NCI-H774 (cell line): ENCODE data around the gene PLA2G10.
"Not testable (repeated sequence)": the region's sequence is repeated elsewhere in the genome, so short reads cannot be mapped to it uniquely, and the experiment has no call there.

Experiments
- DNase-seq: peaks from one replicate; lab custom pipeline; 2025; lab: John Stamatoyannopoulos, UW

The PLA2G10 gene

DNA sequence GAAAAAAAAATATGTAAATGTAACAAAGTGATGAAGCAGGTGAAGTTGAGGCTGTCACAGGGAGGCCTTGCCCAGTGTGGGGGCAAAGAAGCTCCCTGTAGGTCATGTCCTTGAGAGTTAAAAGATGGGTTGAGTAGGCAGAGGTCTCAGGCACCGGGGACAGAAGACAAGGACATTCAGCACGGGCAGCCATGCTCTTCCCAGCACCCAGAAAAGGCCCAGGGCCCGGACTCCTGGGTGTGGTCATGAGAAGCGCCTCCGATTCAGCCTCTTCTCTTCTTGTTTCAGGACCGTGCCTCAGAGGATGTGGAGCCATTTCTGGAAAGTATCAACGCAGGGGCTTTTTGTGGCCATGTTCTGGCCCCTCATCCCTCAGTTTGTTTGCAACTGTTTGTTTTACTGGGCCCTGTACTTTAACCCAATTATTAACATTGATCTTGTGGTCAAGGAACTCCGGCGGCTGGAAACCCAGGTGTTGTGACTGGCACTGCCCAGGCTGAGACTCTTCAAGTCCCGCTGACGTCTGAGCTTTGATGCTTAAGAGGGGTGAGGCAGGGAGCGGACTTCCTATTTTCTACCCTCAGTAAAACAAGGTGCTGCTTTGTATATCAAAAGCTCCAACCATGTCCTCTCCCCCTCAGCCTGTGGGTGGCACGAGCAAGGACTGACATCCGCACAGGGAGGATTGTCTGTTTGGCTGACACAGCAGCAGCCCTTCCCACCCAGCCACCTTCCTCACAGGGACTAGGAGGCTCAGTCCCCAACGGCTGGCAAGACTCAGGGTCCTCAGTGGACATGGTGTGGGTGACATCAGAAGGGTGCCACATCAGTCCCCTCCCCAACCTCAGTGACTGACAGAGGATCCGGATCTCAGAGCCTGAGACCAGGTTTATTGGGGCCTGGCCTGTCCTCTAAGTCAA, 26.5 kb downstream of the PLA2G10 start:
- no peak for DNase-seq

DNA sequence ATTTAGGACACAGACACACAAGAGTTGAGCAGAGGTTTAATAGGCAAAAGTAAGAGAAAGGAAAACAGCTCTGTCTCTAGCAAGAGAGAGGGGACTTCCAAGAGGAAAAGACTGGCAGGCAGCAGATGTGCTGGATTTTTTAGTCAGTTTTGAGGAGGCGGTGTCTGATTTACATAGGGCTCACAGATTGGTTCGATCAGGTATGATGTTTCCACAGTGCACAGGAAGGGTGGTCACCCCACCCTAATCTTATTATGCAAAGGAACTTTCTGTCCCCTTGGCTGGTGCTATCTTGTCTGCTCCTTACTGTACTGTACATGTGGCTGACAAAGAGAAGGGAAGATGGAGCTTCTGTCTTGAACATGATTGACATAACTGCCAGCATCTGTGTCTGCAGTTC, 36.0 kb downstream of the PLA2G10 start:
- DNase-seq, result no peak

DNA sequence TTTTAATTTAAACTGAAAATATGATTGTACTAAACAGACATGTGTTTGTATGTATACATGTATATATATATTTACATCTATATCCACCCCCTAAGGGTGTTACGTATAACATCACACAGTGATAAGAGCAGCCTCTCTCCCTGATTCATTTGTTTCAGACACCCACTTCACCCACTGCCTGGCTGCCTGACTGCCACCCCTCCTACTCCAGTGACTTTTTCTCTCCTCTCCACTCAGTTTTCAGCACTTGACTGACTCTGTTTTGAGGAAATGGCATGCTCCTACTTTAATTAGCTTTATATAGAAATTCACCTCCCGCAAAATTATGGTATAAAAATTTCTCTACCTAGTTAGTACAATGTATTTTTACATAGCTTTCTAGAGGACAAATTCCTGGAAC, 41.4 kb downstream of the PLA2G10 start:
- DNase-seq, result no peak

- no peak for DNase-seq
Measured at GRCh38 chr16:14650629-14651028, 43.5 kb downstream of the PLA2G10 start.

- no peak for DNase-seq
Measured at GRCh38 chr16:14649816-14650215, 44.3 kb downstream of the PLA2G10 start.

DNA sequence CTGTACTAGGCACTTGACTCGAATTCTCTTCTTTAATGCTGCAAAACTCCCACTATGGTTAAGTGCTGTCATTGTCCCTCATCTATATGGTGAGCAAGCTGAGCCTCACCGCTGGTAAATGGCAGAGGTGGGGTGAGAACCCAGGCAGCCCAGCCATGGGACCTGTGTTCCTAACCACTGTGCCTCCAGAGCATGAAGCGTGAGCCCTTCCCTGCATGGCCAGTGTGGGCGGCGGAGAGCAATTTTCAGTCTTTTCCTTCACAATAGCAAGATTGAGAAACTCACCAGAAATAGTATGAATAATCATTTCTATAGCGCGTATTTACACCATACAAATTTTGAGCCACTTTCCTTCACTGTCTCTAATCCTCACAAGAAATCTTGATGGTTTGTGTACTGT, 52.2 kb downstream of the PLA2G10 start:
- no peak for DNase-seq

GRCh38 chr16:14641206-14641605, 52.9 kb downstream of the PLA2G10 start:
- DNase-seq, result no peak

DNA sequence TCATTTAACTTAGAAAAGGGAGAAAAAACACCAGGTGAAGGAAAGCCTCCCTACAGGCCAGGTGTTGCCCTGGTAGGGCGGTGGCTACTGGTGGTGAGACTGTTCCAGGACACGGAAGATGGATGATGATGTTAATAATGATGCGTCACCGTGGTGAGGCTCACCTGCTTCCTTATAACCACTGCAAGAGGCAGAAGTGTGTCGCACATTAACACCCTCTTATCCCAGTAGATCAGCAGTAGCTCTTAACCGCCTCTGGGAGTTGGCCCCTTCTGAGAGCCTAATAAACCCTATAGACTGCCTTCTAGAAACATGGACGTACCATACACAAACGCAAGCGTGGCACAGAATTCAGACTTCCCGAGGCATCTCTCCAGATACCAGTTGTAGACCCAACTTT, 53.6 kb downstream of the PLA2G10 start:
- DNase-seq, result peak; percentile 33

- DNase-seq, result not testable (repeated sequence)
Measured at GRCh38 chr16:14636951-14637240, 57.2 kb downstream of the PLA2G10 start.

GRCh38 chr16:14636179-14636950, 57.7 kb downstream of the PLA2G10 start:
- DNase-seq, result not testable (repeated sequence)

GRCh38 chr16:14635395-14636165, 58.5 kb downstream of the PLA2G10 start:
- DNase-seq, result no peak

- no peak for DNase-seq
Measured at GRCh38 chr16:14634389-14634725, 59.8 kb downstream of the PLA2G10 start.

GRCh38 chr16:14632693-14633569, 61.2 kb downstream of the PLA2G10 start, which contains the start of gene BFAR:
Gene BFAR (plus strand): TSS chr16:14632951. CDS start chr16:14644347, 11,396 bp downstream.
- peak; percentile 97 for DNase-seq

- DNase-seq, result not testable (repeated sequence)
Measured at GRCh38 chr16:14630620-14631330, 63.3 kb downstream of the PLA2G10 start.

GRCh38 chr16:14629919-14630619, 64.0 kb downstream of the PLA2G10 start, which contains the start of gene PARN:
Gene PARN (minus strand): TSS chr16:14630260. CDS start chr16:14630125, 135 bp downstream.
- peak; percentile 94 for DNase-seq

- no peak for DNase-seq
Measured at GRCh38 chr16:14629612-14629918, 64.5 kb downstream of the PLA2G10 start.

GRCh38 chr16:14628806-14629611, 65.1 kb downstream of the PLA2G10 start:
- DNase-seq, result no peak

GRCh38 chr16:14627078-14627477, 67.0 kb downstream of the PLA2G10 start:
- no peak for DNase-seq
